Lung (tissue), 12 donors: Measurements from ENCODE around the gene MAN1A1. TPM values are rescaled to one million over a fixed set of nuclear protein-coding genes. Genes with fewer than 3 reads are reported as not detected.

ENCODE experiments used
- ATAC-seq: fragments of 200-7000 bp; cut with Tn5 transposase; one replicate; pipeline ENCODE4 v1.9.1; 2020; ENCODE audit warnings: moderate number of reproducible peaks; ENCODE audit not compliant: insufficient read depth, low FRiP score
- DNase-seq, 3 donors: peaks; one replicate each; pipeline ENCODE4 v3.0.0-alpha.2; 2013 to 2017
- H3K27ac ChIP-seq, 2 donors: one replicate each; pipeline ENCODE4 v1.5.1; 2013; ENCODE audit warnings: mild to moderate bottlenecking in 2 of 2, moderate library complexity in 2 of 2, control low read depth in 1 of 2, inconsistent platforms in 1 of 2, low read depth in 1 of 2, low read length in 1 of 2
- H3K27me3 ChIP-seq, 3 donors: one replicate each; pipeline ENCODE4 v1.5.1; 2013; ENCODE audit warnings: low read length in 2 of 3; ENCODE audit not compliant: control insufficient read depth in 3 of 3, insufficient read depth in 3 of 3
- H3K36me3 ChIP-seq, 4 donors: one replicate each; pipeline ENCODE4 v1.5.1; 2013; ENCODE audit warnings: low read length in 4 of 4, mild to moderate bottlenecking in 1 of 4, moderate library complexity in 1 of 4; ENCODE audit not compliant: control insufficient read depth in 4 of 4, insufficient read depth in 4 of 4
- H3K4me1 ChIP-seq, 5 donors: one replicate each; pipeline ENCODE4 v1.5.1; 2013; ENCODE audit warnings: low read length in 5 of 5, mild to moderate bottlenecking in 2 of 5, moderate library complexity in 1 of 5; ENCODE audit not compliant: control insufficient read depth in 5 of 5, insufficient read depth in 5 of 5
- H3K4me3 ChIP-seq: one replicate; pipeline ENCODE4 v1.5.1; 2013; ENCODE audit warnings: mild to moderate bottlenecking, control low read depth, moderate library complexity
- H3K9ac ChIP-seq, 2 donors: one replicate each; pipeline ENCODE4 v1.5.1; 2013; ENCODE audit warnings: low read length in 2 of 2, control low read depth in 1 of 2; ENCODE audit not compliant: insufficient read depth in 1 of 2
- H3K9me3 ChIP-seq, 4 donors: one replicate each; pipeline ENCODE4 v1.5.1; 2013; ENCODE audit warnings: low read length in 3 of 4, mild to moderate bottlenecking in 1 of 4, moderate library complexity in 1 of 4; ENCODE audit not compliant: control insufficient read depth in 4 of 4, insufficient read depth in 3 of 4
- whole genome bisulfite sequencing, 2 donors: extraction: QIAGEN DNeasy Blood & Tissue Kit; methylation state at CpG; one replicate each; pipeline ENCODE4 v1.1.7; 2013; 5-methylcytosine and 5-hydroxymethylcytosine counted together
- polyA plus RNA-seq, 2 donors: library from polyadenylated mRNA; stranded (reverse); fragments of 200-250 nt; gene quantifications; one replicate each; pipeline ENCODE4 v1.2.1, GENCODE V29; 2013
- total RNA-seq, 2 donors: library from RNA; depleted of rRNA in 1 of 2; stranded (reverse); fragments of >200 nt in 1 of 2; gene quantifications; one replicate each; pipeline ENCODE4 v1.2.1, GENCODE V29; 2014 to 2021
- TF ChIP-seq, protein P1 (sequence below): IDR thresholded peaks from 2 replicates; pipeline ENCODE4 v1.5.1; 2012; ENCODE audit warnings: mild to moderate bottlenecking; ENCODE audit errors: control extremely low read depth, extremely low read depth
- donor health status: control.
- donor health status: control.
- donor health status: Bipolar disorder and iron deficiency.
- donor health status: healthy.
- donor health status: DM: yes; HTN: yes; CAD: no.

Gene MAN1A1
- total and polyA plus RNA-seq, 4 donors: 13.9 to 71.0 (median 48.2) TPM

DNA sequence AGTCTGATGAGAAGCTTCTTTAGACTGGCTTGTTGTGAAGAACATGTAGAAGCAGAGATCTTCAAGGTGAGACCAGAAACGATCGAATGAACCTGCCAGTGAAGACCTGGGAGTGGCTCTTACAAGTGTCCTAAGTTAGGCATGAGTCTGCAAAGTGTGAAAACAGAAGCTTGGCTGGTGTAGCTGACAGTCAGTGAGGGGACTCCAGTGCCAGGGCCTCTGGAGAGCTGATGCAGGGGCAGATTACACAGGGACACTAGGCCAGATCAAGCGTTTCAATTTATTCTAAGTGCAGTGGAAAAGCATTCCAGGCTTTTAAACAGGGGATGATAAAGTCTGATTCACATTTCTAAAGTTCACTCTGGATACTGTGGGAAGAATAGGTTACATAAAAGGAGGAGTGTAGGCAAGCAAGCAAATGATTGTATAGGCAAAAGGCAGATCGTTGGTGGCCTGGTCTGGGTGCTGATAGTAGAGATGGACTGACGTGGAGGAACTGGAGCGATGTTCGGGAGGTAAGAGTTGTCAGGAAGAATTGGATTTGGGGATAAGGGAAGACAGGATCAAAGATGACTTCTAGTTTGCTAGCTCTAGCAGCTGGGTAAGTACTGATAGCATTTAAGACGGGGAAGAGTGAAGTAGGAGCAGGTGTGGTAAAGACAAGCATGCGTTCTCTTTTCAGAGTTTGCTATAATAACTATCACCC, 133.5 kb downstream of the MAN1A1 start:
- no peaks in the 10 kb centered on the region for H3K9me3 ChIP-seq
- ATAC-seq (no peak), DNase-seq (no peak)
- no peak overlapping the region for H3K9ac ChIP-seq
- no peaks in the 10 kb centered on the region for H3K27me3 ChIP-seq
- no peaks in the 10 kb centered on the region for H3K36me3 ChIP-seq
- peaks cover 0 to 14% (median 8%) of the 10 kb centered on the region in 5 donors for H3K4me1 ChIP-seq
- no peak overlapping the region for H3K27ac ChIP-seq
- TF ChIP-seq, protein P1, sequence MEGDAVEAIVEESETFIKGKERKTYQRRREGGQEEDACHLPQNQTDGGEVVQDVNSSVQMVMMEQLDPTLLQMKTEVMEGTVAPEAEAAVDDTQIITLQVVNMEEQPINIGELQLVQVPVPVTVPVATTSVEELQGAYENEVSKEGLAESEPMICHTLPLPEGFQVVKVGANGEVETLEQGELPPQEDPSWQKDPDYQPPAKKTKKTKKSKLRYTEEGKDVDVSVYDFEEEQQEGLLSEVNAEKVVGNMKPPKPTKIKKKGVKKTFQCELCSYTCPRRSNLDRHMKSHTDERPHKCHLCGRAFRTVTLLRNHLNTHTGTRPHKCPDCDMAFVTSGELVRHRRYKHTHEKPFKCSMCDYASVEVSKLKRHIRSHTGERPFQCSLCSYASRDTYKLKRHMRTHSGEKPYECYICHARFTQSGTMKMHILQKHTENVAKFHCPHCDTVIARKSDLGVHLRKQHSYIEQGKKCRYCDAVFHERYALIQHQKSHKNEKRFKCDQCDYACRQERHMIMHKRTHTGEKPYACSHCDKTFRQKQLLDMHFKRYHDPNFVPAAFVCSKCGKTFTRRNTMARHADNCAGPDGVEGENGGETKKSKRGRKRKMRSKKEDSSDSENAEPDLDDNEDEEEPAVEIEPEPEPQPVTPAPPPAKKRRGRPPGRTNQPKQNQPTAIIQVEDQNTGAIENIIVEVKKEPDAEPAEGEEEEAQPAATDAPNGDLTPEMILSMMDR: no peak
- no peak overlapping the region for H3K4me3 ChIP-seq
- 94 to 98% methylated on average over 9 of the region's 9 CpGs for whole genome bisulfite sequencing, 2 donors

DNA sequence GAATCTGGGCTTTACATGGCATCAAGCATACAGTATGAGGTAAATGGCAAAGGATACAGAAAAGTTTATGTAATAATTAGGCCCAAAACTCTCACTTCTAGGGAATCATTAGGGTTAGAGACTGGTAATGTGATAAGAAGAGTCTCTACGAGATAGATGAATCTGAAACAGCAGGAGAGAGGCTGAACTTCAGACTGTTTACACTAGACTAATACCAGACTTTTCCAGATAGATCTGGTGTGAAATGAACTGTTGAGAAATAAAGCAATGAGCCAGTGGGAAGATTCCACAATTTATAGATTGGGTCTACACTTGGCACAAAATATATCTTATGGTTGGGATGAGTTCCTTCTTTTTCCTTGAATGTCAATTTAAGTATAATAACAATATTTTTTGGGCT, 134.3 kb downstream of the MAN1A1 start:
- Histone ChIP-seq H3K4me1 (peaks cover 0 to 15% (median 8%) of the 10 kb centered on the region in 5 donors), H3K36me3 (no peaks in the 10 kb centered on the region), H3K9ac (no peak overlapping the region), H3K27me3 (no peaks in the 10 kb centered on the region), H3K27ac (no peak overlapping the region), H3K4me3 (no peak overlapping the region), H3K9me3 (no peaks in the 10 kb centered on the region)
- WGBS, 2 donors: 67 to 83% methylated on average over 1 of the region's 1 CpG
- ATAC-seq (no peak), DNase-seq (peak in 2 of 3 donors; percentile 44 to 79)
- TF ChIP-seq, protein P1: no peak

DNA sequence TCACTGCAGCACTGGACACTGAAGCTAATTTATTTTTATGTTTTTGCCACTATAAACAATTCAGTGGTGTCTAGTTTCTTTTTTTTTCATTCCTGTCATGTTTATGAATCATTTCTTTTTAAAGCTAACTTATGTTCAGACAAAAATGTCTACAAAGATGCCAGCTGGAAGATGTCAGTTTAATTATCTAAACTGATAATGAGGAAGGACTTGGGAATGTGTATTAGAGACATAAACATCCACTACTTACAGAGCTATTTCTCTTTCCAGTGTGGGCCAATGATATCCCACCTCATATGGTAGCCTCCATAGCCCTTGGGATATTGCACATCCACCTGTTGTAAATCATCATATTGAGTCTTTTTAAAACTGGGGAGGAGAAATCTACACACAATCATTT, 139.0 kb downstream of the MAN1A1 start:
- Histone ChIP-seq H3K4me3 (no peak overlapping the region), H3K9me3 (no peaks in the 10 kb centered on the region), H3K4me1 (peaks cover 0 to 40% (median 0%) of the 10 kb centered on the region in 5 donors), H3K27ac (no peak overlapping the region), H3K36me3 (no peaks in the 10 kb centered on the region), H3K9ac (no peak overlapping the region), H3K27me3 (no peaks in the 10 kb centered on the region)
- TF ChIP-seq, protein P1: no peak
- ATAC-seq: no peak
- DNase-seq: no peak
